Endothelial cell of umbilical vein (primary cell): Measurements from ENCODE around the gene SLC22A7. TPM values are rescaled to one million over a fixed set of nuclear protein-coding genes. Genes with fewer than 3 reads are reported as not detected.

Experiments used
- BruUV-seq: library from RNA; stranded (reverse); fragments of 400-500 nt; replicated peaks from 2 replicates; lab custom pipeline; 2021; lab: Mats Ljungman, UMichigan
- CTCF ChIA-PET: fragments of 300-600, 350-600 bp; sonication (Branson Sonifier 250); formaldehyde crosslinking; loops from one replicate; lab custom pipeline; 2021; ENCODE audit warnings: antibody characterized with exemption, inconsistent platforms; lab: Charles Lee
- POLR2A ChIA-PET: fragments of 300-600, 350-600 bp; sonication (Branson Sonifier 250); formaldehyde crosslinking; loops from one replicate; lab custom pipeline; 2021; ENCODE audit warnings: antibody characterized with exemption, inconsistent platforms; lab: Charles Lee
- DNase-seq: peaks from one replicate; pipeline ENCODE4 v3.0.0-alpha.2; 2011; ENCODE audit warnings: low read depth, low spot score
- FAIRE-seq: peaks from 2 replicates; lab custom pipeline; 2011; peaks lifted over from hg19 to GRCh38; lab: Jason Lieb, UNC
- H2AFZ ChIP-seq: 2 replicates; pipeline ENCODE4 v1.6.0; 2012; ENCODE audit warnings: low read depth, low read length, control low read depth, inconsistent platforms
- H3K27ac ChIP-seq: 2 replicates; pipeline ENCODE4 v1.5.1; 2011; ENCODE audit warnings: low read depth, mild to moderate bottlenecking, control low read depth, low read length, moderate library complexity; ENCODE audit not compliant: insufficient read depth
- H3K27me3 ChIP-seq, 2 experiments: 2 replicates each; pipeline versions ENCODE4 v1.6.0 to v1.6.1; 2011; ENCODE audit warnings: low read length in 2 of 2, mixed read lengths in 1 of 2; ENCODE audit not compliant: control insufficient read depth in 2 of 2, insufficient read depth in 2 of 2
- H3K36me3 ChIP-seq, 2 experiments: 2 replicates in 1 of 2; 3 replicates in 1 of 2; pipeline ENCODE4 v1.5.1; 2011; ENCODE audit warnings: low read length in 2 of 2, mild to moderate bottlenecking in 1 of 2, moderate library complexity in 1 of 2; ENCODE audit not compliant: control insufficient read depth in 2 of 2, insufficient read depth in 2 of 2; ENCODE audit errors: extremely low read depth in 1 of 2
- H3K4me1 ChIP-seq: 3 replicates; pipeline ENCODE4 v1.5.1; 2011; ENCODE audit warnings: mild to moderate bottlenecking, low read length; ENCODE audit not compliant: control insufficient read depth, insufficient read depth; ENCODE audit errors: extremely low read depth
- H3K4me2 ChIP-seq: 2 replicates; pipeline ENCODE4 v1.6.1; 2011; ENCODE audit warnings: low read length, control low read depth, mixed read lengths; ENCODE audit not compliant: insufficient read depth
- H3K4me3 ChIP-seq, 3 experiments: fragments of 200-600 bp in 1 of 3; sonication (generic), shearing (Covaris generic) in 1 of 3; replicated peaks in 1 of 3; 2 replicates each; pipeline ENCODE4 v1.5.1; 2011 to 2016; ENCODE audit warnings: control low read depth in 3 of 3, low read length in 3 of 3, mild to moderate bottlenecking in 2 of 3, inconsistent platforms in 1 of 3, low read depth in 1 of 3, moderate library complexity in 1 of 3; ENCODE audit not compliant: insufficient read depth in 1 of 3
- H3K79me2 ChIP-seq: 2 replicates; pipeline ENCODE4 v1.6.0; 2012; ENCODE audit warnings: low read length, inconsistent platforms; ENCODE audit not compliant: control insufficient read depth, insufficient read depth
- H3K9ac ChIP-seq: replicated peaks from 2 replicates; pipeline ENCODE3; 2011; ENCODE audit warnings: low read length, control low read depth; ENCODE audit not compliant: insufficient read depth; ENCODE audit errors: extremely low read depth
- H3K9me1 ChIP-seq: replicated peaks from 3 replicates; pipeline ENCODE4 v1.6.0; 2011; ENCODE audit warnings: mild to moderate bottlenecking, low read length; ENCODE audit not compliant: control insufficient read depth, insufficient read depth; ENCODE audit errors: extremely low read depth
- H3K9me3 ChIP-seq: replicated peaks from 2 replicates; pipeline ENCODE4 v1.5.1; 2012; ENCODE audit warnings: low read length, inconsistent platforms; ENCODE audit not compliant: control insufficient read depth, insufficient read depth
- H4K20me1 ChIP-seq: replicated peaks from 2 replicates; pipeline ENCODE3; 2011; ENCODE audit warnings: mild to moderate bottlenecking, low read length; ENCODE audit not compliant: control insufficient read depth, insufficient read depth; ENCODE audit errors: extremely low read depth
- EZH2 ChIP-seq: IDR thresholded peaks from 2 replicates; pipeline ENCODE4 v1.6.1; 2012; ENCODE audit warnings: borderline replicate concordance, low read depth, mild to moderate bottlenecking, moderate library complexity, low read length, inconsistent platforms; ENCODE audit not compliant: severe bottlenecking
- FOS ChIP-seq: IDR thresholded peaks from 2 replicates; pipeline ENCODE4 v1.6.1; 2011; ENCODE audit warnings: mild to moderate bottlenecking, low read length, moderate library complexity, borderline replicate concordance; ENCODE audit not compliant: insufficient read depth
- GATA2 ChIP-seq: IDR thresholded peaks from 2 replicates; pipeline ENCODE4 v1.7.0; 2011; ENCODE audit warnings: low read depth, mild to moderate bottlenecking, moderate library complexity, mixed read lengths, low read length; ENCODE audit not compliant: insufficient read length, insufficient read depth
- JUN ChIP-seq: IDR thresholded peaks from 2 replicates; pipeline ENCODE4 v1.6.1; 2011; ENCODE audit warnings: borderline replicate concordance, low read depth; ENCODE audit not compliant: insufficient read length, insufficient read depth
- MYC ChIP-seq: IDR thresholded peaks from one replicate; pipeline ENCODE4 v1.6.1; 2011; ENCODE audit warnings: mild to moderate bottlenecking, low read depth, low read length
- POLR2A ChIP-seq: IDR thresholded peaks from 2 replicates; pipeline ENCODE4 v1.6.1; 2012; ENCODE audit warnings: low read depth, mild to moderate bottlenecking, control low read depth, low read length
- POLR2AphosphoS5 ChIP-seq: IDR thresholded peaks from 2 replicates; pipeline ENCODE4 v1.6.1; 2012; ENCODE audit warnings: low read depth, mild to moderate bottlenecking, control low read depth, low read length, moderate library complexity; ENCODE audit not compliant: insufficient read depth
- dilution Hi-C: fragments of 300-500 bp; cut with MboI; formaldehyde crosslinking; loops from one replicate; pipeline ENCODE4 v1.15.0; 2019; ENCODE audit warnings: low sequenced_read_pairs; ENCODE audit not compliant: extremely low pct_ligation_motif_present
- intact Hi-C: fragments of 100-400 bp; cut with micrococcal nuclease; formaldehyde crosslinking; loops from one replicate; pipeline ENCODE4 v1.10.0; 2022
- polyA plus RNA-seq, 4 experiments: library from polyadenylated mRNA; depleted of rRNA in 3 of 4; stranded (reverse) in 3 of 4; unstranded in 1 of 4; fragments of >200 nt; gene quantifications; 2 replicates each; pipeline versions ENCODE4 v1.2.1 to v1.2.3, GENCODE V29; 2011 to 2012; ENCODE audit warnings: missing spikeins in 1 of 4
- total RNA-seq: library from RNA; stranded (reverse); gene quantifications from 2 replicates; pipeline ENCODE4 v1.2.3, GENCODE V29; 2021
- TF ChIP-seq, protein P1 (sequence below): IDR thresholded peaks from 2 replicates; pipeline ENCODE4 v1.6.1; 2011; ENCODE audit not compliant: insufficient read depth, insufficient read length
- TF ChIP-seq, protein P2 (sequence below), 2 donors: IDR thresholded peaks; 1 replicate in 1 of 2; 2 replicates in 1 of 2; pipeline ENCODE4 v1.5.1; 2011; ENCODE audit warnings: low read length in 2 of 2, mild to moderate bottlenecking in 2 of 2, moderate library complexity in 2 of 2, control low read depth in 1 of 2, inconsistent platforms in 1 of 2, low read depth in 1 of 2; ENCODE audit not compliant: insufficient read depth in 1 of 2; ENCODE audit errors: extremely low read depth in 1 of 2

SLC22A7 gene
- total and polyA plus RNA-seq, 2 donors (not counting 3 experiments of a cell fraction or from before 2014, with no cell fraction given): not detected

DNA sequence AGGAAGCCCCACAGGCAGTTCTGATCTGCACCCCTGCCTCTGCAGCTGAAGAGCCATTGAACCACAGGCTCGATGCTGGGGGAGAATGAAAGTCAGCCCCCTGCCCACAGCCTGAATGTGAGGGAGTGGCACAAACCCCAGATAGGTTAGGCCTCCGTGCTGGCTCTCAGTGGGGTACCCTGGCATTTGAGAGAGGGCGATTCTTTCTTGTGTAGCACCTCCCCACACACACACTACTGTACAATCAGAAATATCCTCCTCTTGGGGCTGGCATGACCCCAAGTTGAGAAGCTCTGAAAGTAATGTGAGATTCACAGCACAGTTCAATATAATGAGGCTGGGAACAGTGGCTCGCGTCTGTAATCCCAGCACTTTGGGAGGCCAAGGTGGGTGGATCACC is 36.9 kb upstream of the SLC22A7 start:
- Histone ChIP-seq H2AFZ (no peak overlapping the region), H3K4me1 (no peaks in the 10 kb centered on the region), H3K9ac (no peak overlapping the region), H3K36me3 (no peaks in the 10 kb centered on the region), H3K4me2 (no peak overlapping the region), H3K9me3 (no peaks in the 10 kb centered on the region), H3K27me3 (no peaks in the 10 kb centered on the region), H3K9me1 (no peaks in the 10 kb centered on the region), H3K79me2 (no peaks in the 10 kb centered on the region), H4K20me1 (no peaks in the 10 kb centered on the region), H3K4me3 (no peak overlapping the region), H3K27ac (no peak overlapping the region)
- POLR2A ChIA-PET: interaction anchor here (0.6 kb wide), 1 partner anchor 216 kb away, joined by 4 read pairs; no protein-coding TSS in a partner anchor
- CTCF ChIA-PET: interaction anchor here (1.0 to 4.0 kb wide), 4 partner anchors 12 to 246 kb away, joined by 3 to 36 read pairs (median 6); partner anchors contain the start of gene DNPH1
- dilution Hi-C loops (no loop called here), intact Hi-C loops (no loop called here)
- DNase-seq (no peak), FAIRE-seq (no peak)
- no TSS peak for BruUV-seq
- TF ChIP-seq, protein P1, sequence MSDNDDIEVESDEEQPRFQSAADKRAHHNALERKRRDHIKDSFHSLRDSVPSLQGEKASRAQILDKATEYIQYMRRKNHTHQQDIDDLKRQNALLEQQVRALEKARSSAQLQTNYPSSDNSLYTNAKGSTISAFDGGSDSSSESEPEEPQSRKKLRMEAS: no peak
- TF ChIP-seq JUN: no peak
- TF ChIP-seq POLR2AphosphoS5: no peak
- no peak for TF ChIP-seq MYC
- no peak for TF ChIP-seq EZH2
- TF ChIP-seq FOS: no peak
- TF ChIP-seq, protein P2, sequence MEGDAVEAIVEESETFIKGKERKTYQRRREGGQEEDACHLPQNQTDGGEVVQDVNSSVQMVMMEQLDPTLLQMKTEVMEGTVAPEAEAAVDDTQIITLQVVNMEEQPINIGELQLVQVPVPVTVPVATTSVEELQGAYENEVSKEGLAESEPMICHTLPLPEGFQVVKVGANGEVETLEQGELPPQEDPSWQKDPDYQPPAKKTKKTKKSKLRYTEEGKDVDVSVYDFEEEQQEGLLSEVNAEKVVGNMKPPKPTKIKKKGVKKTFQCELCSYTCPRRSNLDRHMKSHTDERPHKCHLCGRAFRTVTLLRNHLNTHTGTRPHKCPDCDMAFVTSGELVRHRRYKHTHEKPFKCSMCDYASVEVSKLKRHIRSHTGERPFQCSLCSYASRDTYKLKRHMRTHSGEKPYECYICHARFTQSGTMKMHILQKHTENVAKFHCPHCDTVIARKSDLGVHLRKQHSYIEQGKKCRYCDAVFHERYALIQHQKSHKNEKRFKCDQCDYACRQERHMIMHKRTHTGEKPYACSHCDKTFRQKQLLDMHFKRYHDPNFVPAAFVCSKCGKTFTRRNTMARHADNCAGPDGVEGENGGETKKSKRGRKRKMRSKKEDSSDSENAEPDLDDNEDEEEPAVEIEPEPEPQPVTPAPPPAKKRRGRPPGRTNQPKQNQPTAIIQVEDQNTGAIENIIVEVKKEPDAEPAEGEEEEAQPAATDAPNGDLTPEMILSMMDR (IDR thresholded peaks at IDR 0.05; ENCODE audit: extremely low read depth in 1 of 2, insufficient read depth in 1 of 2, low read depth in 1 of 2, low read length in 2 of 2): no peak
- TF ChIP-seq GATA2: no peak
- no peak for TF ChIP-seq POLR2A
